Activated T-cell treated with anti-CD3 and anti-CD28 coated beads for 4 hours (primary cell): ENCODE results near the gene CNIH2.
"Not testable (repeated sequence)": the region's sequence is repeated elsewhere in the genome, so short reads cannot be mapped to it uniquely, and the experiment has no call there.

ENCODE experiments used
- DNase-seq: peaks from one replicate; pipeline ENCODE4 v3.0.0-alpha.2; 2020

The CNIH2 gene

DNA sequence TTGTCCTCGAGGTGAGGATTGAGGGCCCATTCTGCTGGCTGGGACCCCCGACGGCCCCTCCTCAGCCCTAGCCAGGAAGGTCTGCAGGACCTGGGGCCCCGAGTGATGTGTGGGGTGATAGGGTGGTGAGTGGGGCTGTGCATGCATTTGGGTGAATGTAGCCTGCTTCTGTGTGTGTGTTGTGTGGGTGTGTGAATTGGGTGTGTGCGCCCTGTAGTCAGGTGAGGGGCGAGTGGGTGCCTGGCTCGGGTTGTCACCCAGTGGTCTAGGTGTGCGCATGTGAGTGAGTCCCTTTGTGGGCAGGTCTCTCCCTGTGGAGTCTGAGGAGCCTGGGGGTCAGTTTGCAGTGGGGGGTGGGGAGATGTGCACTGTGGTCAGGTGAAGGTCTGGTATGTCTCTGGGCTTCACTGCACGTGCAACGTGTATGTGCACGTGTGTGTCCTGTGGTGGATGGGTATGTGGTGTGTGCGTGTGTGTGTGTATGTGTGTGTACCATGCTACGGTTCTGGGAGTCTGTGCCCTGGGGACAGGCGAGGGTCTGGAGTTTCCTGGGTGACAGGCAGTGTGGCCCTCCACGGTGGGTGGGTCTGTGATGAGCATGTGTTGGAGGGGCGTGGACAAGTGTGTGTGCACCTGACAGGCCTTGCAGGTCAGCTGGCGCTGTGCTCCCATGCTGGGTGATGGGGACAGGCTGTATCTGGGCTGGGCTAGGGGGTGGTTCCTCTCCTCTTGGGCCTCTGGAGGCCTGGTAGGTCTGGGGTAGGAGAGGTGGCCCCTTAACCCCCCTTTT, 14.8 kb downstream of the CNIH2 start:
- no peak for DNase-seq

DNA sequence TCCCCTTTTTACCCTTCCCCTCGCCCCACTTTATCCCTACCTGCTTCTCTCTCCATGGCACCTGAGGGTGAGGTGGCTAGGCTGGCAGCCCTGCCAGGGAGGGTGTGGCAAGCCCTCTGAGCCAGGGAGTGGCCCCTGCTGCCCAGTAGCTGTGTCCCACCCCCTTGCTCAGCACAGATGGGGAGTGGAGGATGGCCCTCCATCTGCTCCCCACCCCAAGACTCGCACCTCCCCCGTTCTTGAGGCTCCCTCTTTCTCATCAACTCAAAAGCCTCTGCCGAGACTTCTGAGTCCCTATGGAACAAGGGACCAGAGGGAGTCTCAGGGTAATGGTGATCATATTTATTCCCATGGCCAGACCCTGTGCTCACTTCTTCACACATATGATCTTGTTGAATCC, 15.4 kb downstream of the CNIH2 start:
- DNase-seq: no peak

DNA sequence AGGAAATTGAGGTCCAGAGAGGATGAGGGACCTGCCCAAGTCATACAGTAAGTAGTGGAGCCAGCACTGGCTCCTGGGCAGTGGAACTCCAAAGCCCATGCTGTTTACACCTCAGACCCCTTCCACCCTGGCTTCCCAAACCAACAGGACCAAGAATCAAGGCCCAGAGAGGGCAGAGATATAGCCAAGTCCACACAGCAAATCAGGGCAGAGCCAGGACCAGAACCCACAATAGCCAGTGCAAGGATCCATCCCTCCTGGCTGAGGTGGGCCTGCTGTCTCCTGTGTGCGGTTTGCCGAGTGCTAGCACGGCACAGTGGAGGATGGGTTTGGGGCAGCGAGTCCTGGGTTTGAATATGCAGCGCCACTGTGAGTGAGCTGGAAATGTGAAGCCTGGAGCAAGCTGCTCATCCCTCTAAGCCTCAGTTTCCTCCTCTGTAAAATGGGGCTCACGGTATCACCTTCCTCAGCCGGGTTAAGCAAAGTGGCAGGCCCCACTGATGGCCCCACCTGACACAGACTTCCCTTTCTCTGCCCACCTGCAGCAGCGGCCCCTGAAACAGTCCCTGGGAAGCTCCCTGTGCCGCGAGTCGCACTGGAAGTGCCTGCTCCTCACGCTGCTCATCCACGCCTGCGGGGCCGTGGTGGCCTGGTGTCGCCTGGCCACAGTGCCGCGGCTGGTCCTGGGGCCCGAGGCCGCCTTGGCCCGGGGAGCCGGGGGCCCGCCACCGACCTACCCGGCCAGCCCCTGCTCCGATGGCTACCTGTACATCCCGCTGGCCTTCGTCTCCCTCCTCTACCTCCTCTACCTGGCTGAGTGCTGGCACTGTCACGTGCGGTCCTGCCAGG, 16.0 kb downstream of the CNIH2 start:
- no peak for DNase-seq

DNA sequence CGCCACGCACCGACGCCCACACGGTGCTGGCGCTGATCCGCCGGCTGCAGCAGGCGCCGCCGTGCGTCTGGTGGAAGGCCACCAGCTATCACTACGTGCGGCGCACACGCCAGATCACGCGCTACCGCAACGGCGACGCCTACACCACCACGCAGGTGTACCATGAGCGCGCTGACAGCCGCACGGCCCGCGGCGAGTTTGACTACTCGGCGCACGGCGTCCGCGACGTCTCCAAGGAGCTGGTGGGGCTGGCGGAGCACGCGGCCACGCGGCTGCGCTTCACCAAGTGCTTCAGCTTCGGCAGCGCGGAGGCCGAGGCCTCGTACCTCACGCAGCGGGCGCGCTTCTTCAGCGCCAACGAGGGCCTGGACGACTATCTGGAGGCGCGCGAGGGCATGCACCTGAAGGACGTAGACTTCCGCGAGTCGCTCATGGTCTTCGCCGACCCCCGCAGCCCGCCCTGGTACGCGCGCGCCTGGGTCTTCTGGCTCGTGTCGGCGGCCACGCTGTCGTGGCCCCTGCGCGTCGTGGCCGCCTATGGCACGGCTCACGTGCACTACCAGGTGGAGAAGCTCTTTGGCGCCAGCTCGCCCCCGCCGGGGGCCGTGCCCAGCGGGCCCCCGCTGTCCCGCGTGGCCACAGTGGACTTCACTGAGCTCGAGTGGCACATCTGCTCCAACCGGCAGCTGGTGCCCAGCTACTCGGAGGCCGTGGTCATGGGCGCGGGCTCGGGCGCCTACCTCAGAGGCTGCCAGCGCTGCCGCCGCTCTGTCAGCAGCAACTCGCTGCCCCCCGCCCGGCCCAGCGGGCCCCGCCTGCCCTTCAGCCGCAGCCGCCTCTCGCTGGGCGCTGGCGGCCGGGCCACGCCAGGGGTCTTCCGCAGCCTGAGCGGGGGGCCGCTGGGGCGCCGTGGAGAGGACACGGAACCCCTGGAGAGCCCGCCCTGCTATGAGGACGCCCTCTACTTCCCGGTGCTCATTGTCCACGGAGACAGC, 16.9 kb downstream of the CNIH2 start:
- no peak for DNase-seq

DNA sequence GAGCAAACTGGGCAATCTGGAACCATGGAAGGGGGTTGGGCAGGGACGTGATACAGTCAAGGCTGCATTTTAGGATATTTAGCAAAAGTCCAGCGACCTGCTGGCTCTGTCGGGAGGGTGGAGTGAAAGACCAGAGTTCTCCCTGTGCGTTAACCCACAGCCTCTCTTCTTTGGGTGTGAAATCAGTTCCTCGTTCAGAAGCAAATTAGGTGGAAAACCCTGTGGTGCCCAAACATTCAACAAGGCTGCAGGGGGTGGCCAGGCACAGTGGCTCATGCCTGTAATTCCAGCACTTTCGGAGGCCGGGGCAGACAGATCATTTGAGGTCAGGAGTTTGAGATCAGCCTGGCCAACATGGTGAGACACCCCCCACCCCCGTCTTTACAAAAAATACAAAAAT, 19.6 kb downstream of the CNIH2 start:
- no peak for DNase-seq

DNA sequence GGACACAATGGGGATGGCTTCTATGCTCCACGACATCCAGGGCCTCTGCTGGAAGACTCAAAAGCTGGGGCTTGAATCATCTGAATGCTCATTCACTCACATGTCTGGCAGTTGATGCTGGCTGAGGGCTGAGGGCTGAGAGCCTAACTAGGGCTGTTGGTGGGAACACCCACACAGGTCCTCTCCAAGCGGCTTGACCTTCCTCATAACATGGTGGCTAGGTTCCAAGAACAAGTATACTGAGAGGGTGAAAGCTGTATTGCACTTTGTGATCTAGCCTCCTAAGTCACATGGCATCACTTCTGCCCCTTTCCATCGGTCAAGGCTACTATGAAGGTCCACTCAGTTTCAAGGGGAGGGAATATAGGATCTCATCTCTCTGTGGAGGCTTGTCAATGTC, 21.2 kb downstream of the CNIH2 start:
- DNase-seq: no peak

DNA sequence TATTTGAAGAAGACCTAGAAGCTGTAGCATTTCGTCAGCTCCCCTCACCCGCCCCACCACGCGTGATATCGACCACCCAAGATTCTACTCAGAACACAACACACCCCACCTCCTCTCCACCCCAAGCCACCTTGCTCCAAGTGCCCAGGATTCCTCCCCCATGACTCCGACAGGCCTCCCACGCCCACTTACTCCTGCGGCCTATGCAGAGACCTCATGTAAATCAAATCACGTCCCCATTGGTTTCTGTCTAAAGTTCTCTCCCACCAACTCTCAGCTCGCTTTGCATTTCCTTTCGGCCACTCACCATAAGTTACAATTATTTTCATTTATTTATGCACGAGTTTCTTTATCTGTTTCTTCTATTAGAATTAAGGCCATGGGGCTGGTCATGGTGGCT, 24.7 kb downstream of the CNIH2 start:
- no peak for DNase-seq

DNA sequence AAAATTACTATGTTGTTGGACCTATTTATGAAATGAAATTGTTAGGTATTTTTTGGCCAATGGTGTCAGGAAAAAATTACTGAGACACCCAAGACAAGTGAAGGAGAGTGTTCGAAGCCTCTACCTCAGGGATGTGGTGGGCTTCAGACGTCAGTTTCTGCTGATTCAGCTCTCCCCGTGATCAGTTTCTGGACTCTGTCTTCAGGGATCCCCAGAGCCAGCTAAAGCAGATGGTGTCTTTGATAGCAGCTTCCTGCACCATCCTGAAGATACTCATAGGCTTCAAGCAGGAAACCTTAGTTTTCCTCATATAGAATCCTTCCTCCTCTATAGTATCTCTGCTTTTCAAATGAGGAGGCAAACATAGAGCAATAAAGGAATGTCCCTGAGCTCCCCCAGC, 31.5 kb downstream of the CNIH2 start:
- no peak for DNase-seq

DNA sequence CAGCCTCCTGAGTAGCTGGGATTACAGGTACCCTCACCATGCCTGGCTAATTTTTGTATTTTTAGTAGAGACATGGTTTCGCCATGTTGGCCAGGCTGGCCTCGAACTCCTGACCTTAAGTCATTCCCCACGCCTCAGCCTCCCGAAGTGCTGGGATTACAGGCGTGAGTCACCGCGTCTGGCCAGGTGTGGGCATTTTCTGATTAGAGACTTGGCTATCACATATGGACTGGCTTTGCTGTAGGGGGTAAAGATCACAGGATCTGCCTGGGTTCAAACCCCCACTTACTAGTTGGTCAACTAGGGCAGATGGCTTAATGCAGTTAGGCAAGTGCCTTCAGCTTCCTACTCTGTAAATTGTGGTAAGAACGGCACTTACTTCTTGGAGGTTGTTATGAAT, 32.3 kb downstream of the CNIH2 start:
- no peak for DNase-seq

DNA sequence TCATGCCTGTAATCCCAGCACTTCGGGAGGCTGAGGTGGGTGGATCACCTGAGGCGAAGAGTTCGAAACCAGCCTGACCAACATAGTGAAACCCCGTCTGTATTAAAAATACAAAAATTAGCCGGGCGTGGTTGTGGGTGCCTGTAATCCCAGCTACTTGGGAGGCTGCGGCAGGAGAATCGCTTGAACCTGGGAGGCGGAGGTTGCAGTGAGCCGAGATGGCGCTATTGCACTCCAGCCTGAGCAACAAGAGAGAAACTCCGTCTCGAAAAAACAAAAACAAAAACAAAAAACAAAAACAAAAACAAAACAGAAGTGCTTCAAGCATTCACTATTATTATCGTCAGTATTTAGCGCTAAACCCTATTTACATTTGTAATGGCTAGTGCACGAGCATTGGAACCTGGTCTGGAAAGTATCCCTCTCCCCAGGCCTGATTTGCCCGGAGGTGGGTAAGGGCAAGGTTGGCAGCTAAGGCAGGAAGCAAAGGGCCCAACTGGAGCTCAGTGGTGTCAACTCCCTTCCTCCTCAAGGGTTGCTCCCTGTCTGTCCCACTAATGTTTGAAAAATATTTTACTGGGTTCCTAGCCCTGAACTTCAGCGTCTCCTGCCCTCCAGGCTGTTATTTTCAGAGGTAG, 32.9 kb downstream of the CNIH2 start:
- DNase-seq: not testable (repeated sequence)

DNA sequence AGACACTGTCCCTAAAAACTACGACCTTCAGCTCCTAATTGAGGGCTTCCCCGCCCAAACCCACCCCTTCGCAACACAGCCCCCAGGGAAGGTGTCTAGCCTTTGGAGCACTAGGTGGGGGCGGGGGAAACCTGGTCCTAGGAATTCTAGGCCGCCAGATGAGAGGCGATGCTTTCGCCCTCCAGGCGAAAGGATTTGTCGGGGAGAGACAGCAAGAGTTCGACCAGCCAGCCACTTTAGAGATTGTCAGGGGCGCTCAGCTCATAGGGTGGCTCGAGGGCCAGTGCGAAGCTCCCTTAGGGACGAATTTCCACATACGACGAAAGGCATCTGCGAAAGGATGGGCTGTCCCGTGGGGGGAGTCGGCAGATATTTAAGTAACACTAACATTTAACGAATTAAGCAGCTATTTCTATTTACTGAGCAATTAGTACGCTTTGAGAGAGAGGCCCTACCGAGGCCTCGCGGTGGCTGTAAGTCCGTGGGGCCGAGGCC, 33.5 kb downstream of the CNIH2 start:
- DNase-seq: no peak

DNA sequence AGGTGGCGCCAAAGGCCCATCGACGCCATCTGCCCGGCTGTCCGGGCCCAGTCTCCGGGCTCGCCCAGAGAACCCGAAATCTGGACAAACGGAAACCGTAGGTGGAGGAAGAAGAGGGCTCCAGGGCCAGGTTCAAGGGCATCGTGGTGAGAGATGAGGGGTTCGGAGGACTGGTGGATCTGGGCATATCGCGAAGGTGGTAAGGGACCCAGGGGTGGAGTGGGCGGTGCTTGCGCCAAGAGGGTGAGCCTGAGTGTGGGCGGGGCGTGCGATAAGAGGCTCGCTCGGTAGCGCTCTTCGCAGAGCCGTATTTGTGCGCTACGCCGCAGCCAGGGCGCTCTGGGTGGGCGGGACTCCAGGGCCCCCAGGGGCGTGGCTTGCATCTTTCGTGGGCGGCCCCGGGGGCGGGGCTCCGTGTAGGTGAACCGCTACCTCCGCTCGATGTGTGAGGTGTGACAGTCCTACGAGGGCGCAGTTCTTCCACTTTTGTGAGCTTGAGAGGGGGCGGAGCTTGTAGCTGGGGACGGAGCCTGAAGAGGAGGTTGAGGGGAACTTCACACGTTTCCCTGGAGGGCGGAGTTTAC, 34.1 kb downstream of the CNIH2 start:
- DNase-seq: peak; percentile 99

DNA sequence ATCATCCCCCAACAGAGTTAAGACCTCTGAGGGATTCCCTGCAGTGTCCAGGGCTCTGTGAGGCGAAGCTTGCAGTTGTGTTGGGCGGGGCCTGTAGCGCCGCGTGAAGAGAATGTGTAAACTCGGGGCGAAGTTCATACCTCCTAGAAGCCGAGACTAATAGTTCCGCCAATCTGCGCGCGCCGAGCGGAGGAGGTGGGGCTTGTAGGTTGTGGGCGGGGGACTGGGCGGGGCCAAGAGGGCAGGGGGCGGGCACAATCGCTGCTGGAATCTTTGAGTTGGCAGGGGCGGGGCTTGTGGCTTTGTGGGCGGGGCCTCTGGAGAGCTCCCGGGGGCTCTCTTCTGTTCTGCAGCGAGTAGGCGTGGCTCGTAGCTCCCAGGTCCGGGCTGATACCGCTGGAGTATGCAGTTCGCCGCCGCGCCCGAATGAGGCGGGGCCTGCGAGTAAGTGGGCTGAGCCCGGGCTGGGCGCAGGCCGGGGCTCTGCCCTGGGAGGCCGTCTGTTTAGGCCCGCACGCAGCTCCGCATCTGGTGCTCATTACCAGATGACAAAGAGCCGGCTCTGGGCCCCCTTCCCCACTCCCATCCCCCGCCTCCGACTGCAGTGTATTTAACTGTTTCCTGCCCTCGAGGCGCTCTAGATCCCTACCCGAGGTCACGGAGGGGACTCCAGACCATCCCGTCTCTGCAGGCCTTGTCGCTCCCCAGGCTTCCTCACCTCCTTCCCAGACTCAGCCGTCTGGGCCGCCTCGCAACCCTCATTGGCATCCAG, 34.8 kb downstream of the CNIH2 start:
- DNase-seq: peak; percentile 97

DNA sequence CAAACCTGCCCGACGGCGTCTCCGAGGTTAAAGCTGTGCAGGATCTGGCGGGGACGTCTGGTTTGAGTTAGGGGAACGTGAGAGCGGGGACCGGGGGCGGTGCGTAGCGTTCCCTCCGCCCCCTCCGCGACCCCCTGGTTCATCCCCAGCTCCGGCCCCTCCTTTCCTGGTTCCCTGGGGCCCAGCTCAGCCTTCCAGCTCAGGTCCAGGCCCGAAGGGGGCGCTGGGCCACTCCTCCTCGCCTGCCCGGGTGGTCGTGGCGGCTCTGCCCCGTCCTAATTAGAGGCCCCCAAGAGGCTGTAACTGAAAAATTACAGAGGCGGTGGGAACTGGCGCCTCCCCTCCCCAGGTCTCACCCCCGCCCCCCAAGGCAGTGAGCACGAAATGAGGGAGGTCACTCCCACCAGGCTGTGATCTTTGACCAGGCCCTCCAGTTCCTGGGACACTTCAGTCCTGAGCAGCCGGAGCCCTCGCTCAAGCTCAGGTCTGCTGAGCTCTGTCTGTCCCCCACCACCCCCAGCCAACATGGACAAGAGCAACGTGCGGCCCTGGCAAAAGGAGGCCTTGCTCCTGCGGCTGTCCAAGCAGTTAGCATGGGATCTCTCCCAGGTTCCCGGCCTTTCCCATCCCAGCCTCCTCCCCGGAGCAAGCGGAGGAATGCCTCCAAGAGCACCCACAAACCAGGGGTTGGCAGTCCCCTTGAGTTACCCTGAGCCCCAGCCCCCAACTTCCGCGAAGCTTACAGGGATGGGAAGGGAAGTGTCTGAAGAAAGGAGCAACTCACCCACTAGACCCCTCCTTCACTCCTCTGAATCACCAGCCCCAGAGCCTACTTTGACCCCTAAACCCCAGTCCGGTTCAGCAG, 35.6 kb downstream of the CNIH2 start:
- no peak for DNase-seq

DNA sequence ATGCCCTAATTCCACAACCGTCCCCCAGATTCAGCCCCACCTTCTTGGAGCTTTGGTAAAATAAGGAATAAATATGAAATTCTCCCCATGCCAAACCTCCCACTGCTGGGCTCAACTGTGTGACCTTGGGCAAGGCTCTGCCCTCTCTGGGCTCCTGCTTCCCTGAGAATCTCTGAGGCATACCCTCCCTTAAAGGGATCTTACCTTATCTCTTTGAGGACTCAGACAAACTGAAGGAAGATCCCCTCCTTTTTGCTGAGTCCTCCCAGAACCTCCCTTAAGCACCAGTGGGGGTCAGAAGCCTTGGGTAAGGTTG, 36.2 kb downstream of the CNIH2 start:
- no peak for DNase-seq

DNA sequence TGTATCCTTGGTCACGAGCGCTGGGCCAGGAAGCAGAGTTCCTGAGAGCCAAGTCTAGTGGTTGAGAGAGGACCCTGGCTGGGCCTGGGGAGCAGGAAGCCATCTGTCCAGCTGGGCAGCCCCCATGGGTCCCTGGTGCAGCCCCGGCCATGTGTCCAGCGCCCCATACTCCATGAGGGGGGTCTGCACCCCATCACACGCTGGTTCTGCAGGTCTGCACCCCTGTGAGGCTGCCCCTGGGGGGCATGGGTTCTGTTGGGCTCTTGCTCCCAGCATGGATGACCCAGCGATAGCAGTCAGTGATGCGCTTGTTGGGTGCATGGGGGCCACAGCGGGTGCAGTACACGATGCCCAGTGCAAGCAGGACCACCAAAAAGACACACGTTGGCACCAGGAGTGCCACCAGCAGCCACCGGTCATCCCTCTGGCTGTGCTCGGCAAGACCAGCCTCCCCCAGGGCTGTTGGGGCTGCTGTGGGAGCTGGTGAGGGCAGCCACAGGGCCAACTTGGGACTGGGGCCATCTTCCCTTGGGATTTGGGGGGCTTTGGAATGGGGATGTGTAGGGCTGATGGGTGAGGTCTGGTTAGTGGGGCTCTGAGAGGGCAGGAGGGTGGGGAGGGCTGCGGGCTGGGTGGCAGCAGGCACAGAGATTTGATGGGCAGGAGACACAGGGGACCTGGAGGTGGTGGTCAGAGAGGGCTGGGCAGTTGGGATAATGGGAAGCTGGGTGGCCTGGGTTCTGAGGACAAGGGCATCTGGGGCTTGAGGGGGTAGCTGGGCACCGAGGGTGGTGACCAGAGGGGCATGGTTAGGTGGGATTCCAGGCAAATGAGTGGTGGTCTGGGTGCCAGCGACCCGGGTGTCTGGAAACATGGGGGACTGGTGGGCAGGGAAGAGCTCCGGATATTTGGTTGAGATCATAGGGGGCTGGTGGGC, 36.9 kb downstream of the CNIH2 start:
- no peak for DNase-seq

DNA sequence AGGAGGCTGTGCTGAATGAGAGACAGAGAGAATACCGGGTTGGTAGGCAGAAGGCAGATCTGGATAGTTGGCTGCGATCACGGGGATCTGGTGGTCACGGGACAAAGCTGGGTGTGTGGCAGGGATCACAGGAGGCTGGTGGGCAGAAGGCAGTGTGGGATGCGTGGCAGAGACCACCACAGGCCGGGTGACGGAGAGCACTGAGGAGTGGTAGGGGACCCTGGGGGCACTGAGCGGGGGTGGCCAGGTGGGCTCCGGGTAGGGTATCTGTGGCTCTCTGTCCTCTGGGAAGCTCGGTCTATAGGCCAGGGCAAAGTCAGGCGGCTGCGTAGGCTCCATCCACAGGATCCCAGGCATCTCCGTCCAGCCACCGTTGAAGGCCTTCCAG, 37.5 kb downstream of the CNIH2 start:
- no peak for DNase-seq

DNA sequence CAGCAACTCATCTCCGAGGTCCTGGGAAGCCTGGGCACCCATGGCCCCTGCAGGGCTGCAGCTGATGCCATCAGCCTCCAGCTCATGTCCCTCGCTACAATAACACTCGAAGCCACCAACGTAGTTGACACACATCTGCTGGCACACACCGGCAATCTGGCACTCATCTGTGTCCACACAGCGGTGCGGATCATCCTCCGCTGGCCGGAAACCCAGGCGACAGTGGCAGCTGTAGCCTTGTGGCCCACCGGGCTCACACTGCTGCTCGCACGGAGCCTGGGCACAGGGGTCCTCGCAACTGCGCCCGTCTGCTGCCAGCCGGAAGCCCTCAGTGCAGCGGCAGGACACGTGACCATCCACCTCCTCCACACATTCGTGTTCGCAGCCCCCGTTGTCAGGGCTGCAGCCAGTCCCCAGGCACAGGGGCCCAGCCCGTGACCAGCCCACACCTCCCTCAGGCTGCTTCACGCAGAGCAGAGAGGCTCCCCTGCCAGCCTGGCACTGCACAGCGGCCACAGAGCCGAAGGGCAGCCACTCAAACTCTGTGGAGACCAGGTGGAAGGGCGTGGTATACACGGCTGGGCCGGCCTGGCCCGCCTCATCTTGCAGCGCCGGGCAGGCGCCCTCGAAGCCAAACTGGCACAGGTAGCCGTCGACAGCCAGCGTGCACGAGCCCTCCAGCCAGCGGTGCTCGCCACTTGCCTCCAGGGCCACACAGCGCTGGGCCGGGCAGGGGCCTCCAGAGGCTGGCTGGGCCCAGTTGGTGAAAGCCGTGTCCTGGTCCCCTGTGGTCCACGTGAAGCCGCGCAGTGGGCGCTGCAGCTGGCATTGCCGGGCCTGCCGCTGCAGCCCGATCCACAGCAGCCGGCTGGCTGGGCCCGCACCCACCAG, 38.2 kb downstream of the CNIH2 start:
- no peak for DNase-seq
